ENCODE results near the gene TNFSF8. TPM values are rescaled to one million over a fixed set of nuclear protein-coding genes. Genes with fewer than 3 reads are reported as not detected.

TNFSF8 gene
- total RNA-seq, 1 experiment from 2014 or later = not detected

GRCh38 chr9:114935119-114935518 lies 4.7 kb upstream of the TNFSF8 start (continued):
- TF ChIP-seq ATF2 (CRISPR knock-in tag; IDR thresholded peaks at IDR 0.05; ENCODE audit: borderline replicate concordance, low read depth) = no peak
- TF ChIP-seq ZNF423 (CRISPR knock-in tag; IDR thresholded peaks at IDR 0.05) = no peak
- TF ChIP-seq GRHL2 (CRISPR knock-in tag; IDR thresholded peaks at IDR 0.05; ENCODE audit: insufficient replicate concordance, severe bottlenecking) = no peak
- TF ChIP-seq E2F5 (CRISPR knock-in tag; IDR thresholded peaks at IDR 0.05) = no peak
- TF ChIP-seq CBFB (CRISPR knock-in tag; IDR thresholded peaks at IDR 0.05; ENCODE audit: low read depth) = no peak
- no peak for TF ChIP-seq RORB (CRISPR knock-in tag; IDR thresholded peaks at IDR 0.05)
- no peak for TF ChIP-seq SOX15 (CRISPR knock-in tag; IDR thresholded peaks at IDR 0.05)
- no peak for TF ChIP-seq RELA (CRISPR knock-in tag; IDR thresholded peaks at IDR 0.05; ENCODE audit: borderline replicate concordance)
- no peak for TF ChIP-seq FOXJ3 (CRISPR knock-in tag; IDR thresholded peaks at IDR 0.05; ENCODE audit: borderline replicate concordance)

GRCh38 chr9:114932502-114932901 lies 2.1 kb upstream of the TNFSF8 start:
- Mint-ChIP-seq H3K4me1 (0 out of 2 replicates have a peak, but pooled peaks cover 5% of the 10 kb centered on the region), H3K36me3 (no peaks in the 10 kb centered on the region), H3K27ac (no peak overlapping the region), H3K27me3 (ENCODE audit: low read depth) (peaks cover 98% of the 10 kb centered on the region), H3K4me3 (no peak overlapping the region), H3K9me3 (no peaks in the 10 kb centered on the region)
- DNase-seq (ENCODE audit: low spot score) = no peak
- TF ChIP-seq ZNF512 (CRISPR knock-in tag; IDR thresholded peaks at IDR 0.05; ENCODE audit: borderline replicate concordance) (no peak), AFF4 (CRISPR knock-in tag; IDR thresholded peaks at IDR 0.05; ENCODE audit: borderline replicate concordance) (no peak), SMAD4 (CRISPR knock-in tag; IDR thresholded peaks at IDR 0.05) (no peak), ZNF416 (CRISPR knock-in tag; IDR thresholded peaks at IDR 0.05) (no peak), ZNF671 (CRISPR knock-in tag; IDR thresholded peaks at IDR 0.05) (no peak), TEAD1 (CRISPR knock-in tag; IDR thresholded peaks at IDR 0.05) (no peak), IRF1 (CRISPR knock-in tag; IDR thresholded peaks at IDR 0.05) (no peak)
- no peak for ATAC-seq
- ChIA-PET POLR2A (no interaction called here), CTCF (interaction anchor here (2.0 kb wide), 1 partner anchor 25 kb away, joined by 8 read pairs; no protein-coding TSS in a partner anchor)

- Mint-ChIP-seq H3K4me3 (no peak overlapping the region), H3K27me3 (ENCODE audit: low read depth) (peaks cover 98% of the 10 kb centered on the region), H3K4me1 (peaks cover 6% of the 10 kb centered on the region; the same call in 1 of the 2 replicates), H3K9me3 (no peaks in the 10 kb centered on the region), H3K27ac (no peak overlapping the region), H3K36me3 (no peaks in the 10 kb centered on the region)
- ATAC-seq = no peak
- POLR2A ChIA-PET = no interaction called here
- DNase-seq (ENCODE audit: low spot score) = no peak
- CTCF ChIA-PET = interaction anchor here (2.0 kb wide), 1 partner anchor 24 kb away, joined by 8 read pairs; no protein-coding TSS in a partner anchor
- no peak for TF ChIP-seq ATF2 (CRISPR knock-in tag; IDR thresholded peaks at IDR 0.05; ENCODE audit: borderline replicate concordance, low read depth)
- TF ChIP-seq ZNF532 (CRISPR knock-in tag; IDR thresholded peaks at IDR 0.05; ENCODE audit: borderline replicate concordance) = no peak
- TF ChIP-seq USF2 (CRISPR knock-in tag; IDR thresholded peaks at IDR 0.05) = no peak
Measured at GRCh38 chr9:114931407-114931806, 1.0 kb upstream of the TNFSF8 start.

All from WTC11 (cell line).